Measurements from ENCODE around the gene FEZ2.

Gene FEZ2

GRCh38 chr2:36609507-36609906 is 11.5 kb upstream of the FEZ2 start:
- Histone ChIP-seq H4K20me1 (ENCODE audit: control insufficient read depth, insufficient read depth, low read depth, low read length) (no peaks in the 10 kb centered on the region), H3K27ac (ENCODE audit: low read depth, low read length) (no peak overlapping the region), H3K9me2 (replicated peaks; ENCODE audit: control insufficient read depth, low read length) (no peaks in the 10 kb centered on the region), H3K4me1 (ENCODE audit: control insufficient read depth, low read length) (no peaks in the 10 kb centered on the region), H3K4me2 (ENCODE audit: low read length) (no peak overlapping the region), H3F3A (ENCODE audit: control insufficient read depth, insufficient read depth) (no peaks in the 10 kb centered on the region), H3K79me2 (ENCODE audit: control insufficient read depth, low read length) (no peaks in the 10 kb centered on the region), H3K27me3 (ENCODE audit: control insufficient read depth, low read length) (peaks cover 3% of the 10 kb centered on the region; the same call in 1 of the 2 replicates), H3K36me3 (ENCODE audit: control insufficient read depth, low read length) (no peaks in the 10 kb centered on the region), H3K9me3 (ENCODE audit: control insufficient read depth, insufficient read depth, low read length) (no peaks in the 10 kb centered on the region), H3K4me3 (ENCODE audit: low read length) (no peak overlapping the region)
- TF ChIP-seq CTCF (IDR thresholded peaks at IDR 0.05; ENCODE audit: low read depth, low read length, poor library complexity, severe bottlenecking), result no peak
- no peak for TF ChIP-seq EZH2phosphoT487 (IDR thresholded peaks at IDR 0.05; ENCODE audit: borderline replicate concordance, low read length)

- Histone ChIP-seq H3K4me1 (ENCODE audit: control insufficient read depth, low read length) (no peaks in the 10 kb centered on the region), H4K20me1 (ENCODE audit: control insufficient read depth, insufficient read depth, low read depth, low read length) (no peaks in the 10 kb centered on the region), H3K9me2 (replicated peaks; ENCODE audit: control insufficient read depth, low read length) (no peaks in the 10 kb centered on the region), H3K79me2 (ENCODE audit: control insufficient read depth, low read length) (no peaks in the 10 kb centered on the region), H3K36me3 (ENCODE audit: control insufficient read depth, low read length) (no peaks in the 10 kb centered on the region), H3K4me2 (ENCODE audit: low read length) (no peak overlapping the region), H3K27me3 (ENCODE audit: control insufficient read depth, low read length) (peaks cover 3% of the 10 kb centered on the region; the same call in 1 of the 2 replicates), H3K27ac (ENCODE audit: low read depth, low read length) (no peak overlapping the region), H3F3A (ENCODE audit: control insufficient read depth, insufficient read depth) (no peaks in the 10 kb centered on the region), H3K4me3 (ENCODE audit: low read length) (no peak overlapping the region), H3K9me3 (ENCODE audit: control insufficient read depth, insufficient read depth, low read length) (no peaks in the 10 kb centered on the region)
- TF ChIP-seq CTCF (IDR thresholded peaks at IDR 0.05; ENCODE audit: low read depth, low read length, poor library complexity, severe bottlenecking) (no peak), EZH2phosphoT487 (IDR thresholded peaks at IDR 0.05; ENCODE audit: borderline replicate concordance, low read length) (no peak)
Measured at GRCh38 chr2:36607947-36608346, 10.0 kb upstream of the FEZ2 start.

- no peaks in the 10 kb centered on the region for H4K20me1 ChIP-seq (ENCODE audit: control insufficient read depth, insufficient read depth, low read depth, low read length)
- no peak for TF ChIP-seq CTCF (IDR thresholded peaks at IDR 0.05; ENCODE audit: low read depth, low read length, poor library complexity, severe bottlenecking)
- no peak for TF ChIP-seq EZH2phosphoT487 (IDR thresholded peaks at IDR 0.05; ENCODE audit: borderline replicate concordance, low read length)
- no peaks in the 10 kb centered on the region for H3K36me3 ChIP-seq (ENCODE audit: control insufficient read depth, low read length)
- no peaks in the 10 kb centered on the region for H3K9me3 ChIP-seq (ENCODE audit: control insufficient read depth, insufficient read depth, low read length)
- H3F3A ChIP-seq (ENCODE audit: control insufficient read depth, insufficient read depth), result no peaks in the 10 kb centered on the region
- no peak overlapping the region for H3K27ac ChIP-seq (ENCODE audit: low read depth, low read length)
- H3K79me2 ChIP-seq (ENCODE audit: control insufficient read depth, low read length), result no peaks in the 10 kb centered on the region
- H3K4me2 ChIP-seq (ENCODE audit: low read length), result no peak overlapping the region
- H3K4me3 ChIP-seq (ENCODE audit: low read length), result no peak overlapping the region
- no peaks in the 10 kb centered on the region; the same call in 1 of the 2 replicates for H3K27me3 ChIP-seq (ENCODE audit: control insufficient read depth, low read length)
- no peaks in the 10 kb centered on the region for H3K9me2 ChIP-seq (replicated peaks; ENCODE audit: control insufficient read depth, low read length)
- H3K4me1 ChIP-seq (ENCODE audit: control insufficient read depth, low read length), result no peaks in the 10 kb centered on the region
Measured at GRCh38 chr2:36606925-36607324, 9.0 kb upstream of the FEZ2 start.
